Iris pigment epithelial cell (primary cell): Measurements from ENCODE around the gene DAO.
"Not testable (repeated sequence)": the region's sequence is repeated elsewhere in the genome, so short reads cannot be mapped to it uniquely, and the experiment has no call there.

Experiments
- DNase-seq: peaks from one replicate; pipeline ENCODE4 v3.0.0-alpha.2; 2011; ENCODE audit warnings: low read depth

The DAO gene

GRCh38 chr12:108879615-108880254 is at the start of gene DAO:
Gene DAO (plus strand): TSS chr12:108880092. CDS start chr12:108885007, 4,915 bp downstream.
- no peak for DNase-seq

DNA sequence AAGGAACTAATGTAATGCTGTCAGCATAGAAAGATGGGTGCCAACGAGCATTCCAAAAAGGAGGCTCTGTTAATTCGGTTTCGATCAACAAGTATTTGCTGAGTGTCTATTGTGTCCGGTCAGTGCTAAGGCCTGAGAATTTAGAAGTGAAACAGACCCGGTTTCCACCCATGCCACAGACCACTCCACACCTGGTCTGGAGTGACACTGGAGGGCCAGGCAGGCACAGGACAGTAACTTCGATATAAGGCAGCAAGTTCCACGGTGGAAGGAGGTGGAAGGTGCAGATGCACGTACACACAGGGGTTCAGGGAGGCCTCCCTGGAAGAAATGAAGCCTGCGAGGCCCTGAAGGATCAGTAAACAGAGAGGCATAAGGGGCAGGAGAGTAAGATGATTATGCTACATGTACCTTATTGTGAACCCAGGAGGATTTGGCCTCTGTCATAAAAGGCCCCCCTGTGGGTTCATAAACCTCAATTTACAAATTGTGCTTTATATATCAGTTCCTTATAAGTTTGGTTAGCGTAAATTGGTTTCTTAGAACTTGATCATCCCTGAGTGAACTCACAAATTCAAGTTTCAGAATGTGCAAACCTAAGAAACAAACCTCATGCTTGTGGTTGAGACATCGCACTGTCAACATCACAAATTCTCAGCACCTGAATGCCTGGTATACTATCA is 48.4 kb upstream of the DAO start:
- DNase-seq, result no peak

- DNase-seq, result peak; percentile 28
Measured at GRCh38 chr12:108832208-108832607, 47.7 kb upstream of the DAO start.

DNA sequence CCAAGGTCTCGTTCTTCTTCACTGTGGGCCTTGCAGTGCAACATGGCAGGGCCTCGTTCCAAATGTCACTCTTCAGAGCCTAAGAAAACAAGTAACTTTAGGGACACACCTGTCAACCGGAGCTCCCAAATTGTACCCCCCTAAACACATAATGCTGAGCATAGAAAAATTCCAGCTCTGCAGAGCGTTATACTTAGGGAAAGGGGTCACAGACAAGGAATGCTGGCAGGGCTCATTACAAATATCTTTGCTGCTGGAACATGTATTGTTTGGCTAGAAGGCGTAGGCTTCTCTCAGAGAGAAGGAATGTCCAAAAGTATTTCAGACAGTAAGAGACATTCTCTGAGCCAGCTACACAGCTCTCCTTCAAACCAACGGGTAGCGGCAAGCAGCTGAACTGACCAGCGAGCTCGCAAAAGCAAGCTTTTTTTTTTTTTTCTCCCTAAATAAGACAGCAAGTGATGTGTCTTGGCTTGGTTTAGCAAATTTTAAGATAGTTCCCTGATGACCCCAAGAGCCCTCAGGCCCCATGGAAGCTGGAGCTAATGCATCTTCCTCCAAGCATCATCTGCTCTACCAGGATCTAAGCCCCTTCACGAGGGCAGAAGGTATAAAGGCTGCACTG is 47.0 kb upstream of the DAO start:
- DNase-seq, result peak; percentile 94

GRCh38 chr12:108833355-108833733 is 46.5 kb upstream of the DAO start:
- peak; percentile 89 for DNase-seq

- peak; percentile 83 for DNase-seq
Measured at GRCh38 chr12:108833757-108834472, 46.0 kb upstream of the DAO start.

- no peak for DNase-seq
Measured at GRCh38 chr12:108835860-108836634, 43.8 kb upstream of the DAO start.

DNA sequence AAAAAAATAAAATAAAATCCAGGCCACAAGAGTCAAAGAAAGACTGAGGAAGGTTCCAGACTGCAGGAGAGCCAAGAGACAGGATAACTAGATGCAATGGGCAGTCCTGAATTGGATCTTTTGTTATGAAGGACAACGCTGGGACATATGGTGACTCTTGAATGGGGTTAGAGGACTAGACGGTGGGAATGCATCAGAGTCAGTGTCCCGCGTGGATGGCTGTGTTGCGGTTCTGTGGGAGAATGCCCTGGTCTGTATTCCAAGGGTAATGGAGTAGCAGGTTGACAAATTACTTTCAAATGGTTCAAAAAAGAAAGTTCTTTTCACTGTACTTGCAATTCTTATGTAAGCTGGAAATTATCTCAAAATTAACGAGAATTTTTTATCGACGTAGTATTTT is 42.7 kb upstream of the DAO start:
- DNase-seq, result no peak

DNA sequence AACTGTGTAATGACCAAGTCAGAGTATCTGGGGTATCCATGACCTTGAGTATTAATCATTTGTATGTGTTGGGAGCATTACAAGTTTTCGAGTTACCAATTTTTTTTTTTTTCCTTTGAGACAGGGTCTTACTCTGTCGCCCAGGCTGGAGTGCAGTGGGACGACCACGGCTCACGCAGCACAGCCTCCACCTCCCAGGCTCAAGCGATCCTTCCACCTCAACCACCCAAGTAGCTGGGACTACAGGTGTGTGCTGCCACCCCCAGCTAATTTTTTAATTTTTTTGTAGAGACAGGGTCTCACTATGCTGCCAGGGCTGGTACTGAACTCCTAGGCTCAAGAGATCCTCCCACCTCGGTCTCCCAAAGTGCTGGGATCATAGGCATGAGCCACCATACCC is 42.2 kb upstream of the DAO start:
- no peak for DNase-seq

- peak; percentile 100 for DNase-seq
Measured at GRCh38 chr12:108838194-108839017, 41.5 kb upstream of the DAO start.

GRCh38 chr12:108839018-108839889 is 40.6 kb upstream of the DAO start:
- peak; percentile 37 for DNase-seq

DNA sequence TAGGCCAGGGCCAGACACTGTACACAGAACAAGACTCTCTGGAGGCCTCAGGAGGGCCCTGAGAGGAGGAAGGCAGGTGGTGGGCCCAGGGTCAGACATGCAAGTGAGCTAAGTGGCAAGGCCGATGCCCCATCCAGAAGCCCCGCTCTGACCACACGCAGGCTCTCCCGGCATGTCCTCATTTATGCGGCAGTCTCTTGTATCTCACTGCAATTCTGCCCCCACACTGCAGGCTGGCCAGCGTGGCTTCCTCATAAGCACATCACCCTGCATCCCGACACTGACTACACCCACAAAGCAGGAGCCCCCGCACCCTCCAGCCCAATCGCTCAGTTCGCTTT is 40.0 kb upstream of the DAO start:
- peak; percentile 50 for DNase-seq

DNA sequence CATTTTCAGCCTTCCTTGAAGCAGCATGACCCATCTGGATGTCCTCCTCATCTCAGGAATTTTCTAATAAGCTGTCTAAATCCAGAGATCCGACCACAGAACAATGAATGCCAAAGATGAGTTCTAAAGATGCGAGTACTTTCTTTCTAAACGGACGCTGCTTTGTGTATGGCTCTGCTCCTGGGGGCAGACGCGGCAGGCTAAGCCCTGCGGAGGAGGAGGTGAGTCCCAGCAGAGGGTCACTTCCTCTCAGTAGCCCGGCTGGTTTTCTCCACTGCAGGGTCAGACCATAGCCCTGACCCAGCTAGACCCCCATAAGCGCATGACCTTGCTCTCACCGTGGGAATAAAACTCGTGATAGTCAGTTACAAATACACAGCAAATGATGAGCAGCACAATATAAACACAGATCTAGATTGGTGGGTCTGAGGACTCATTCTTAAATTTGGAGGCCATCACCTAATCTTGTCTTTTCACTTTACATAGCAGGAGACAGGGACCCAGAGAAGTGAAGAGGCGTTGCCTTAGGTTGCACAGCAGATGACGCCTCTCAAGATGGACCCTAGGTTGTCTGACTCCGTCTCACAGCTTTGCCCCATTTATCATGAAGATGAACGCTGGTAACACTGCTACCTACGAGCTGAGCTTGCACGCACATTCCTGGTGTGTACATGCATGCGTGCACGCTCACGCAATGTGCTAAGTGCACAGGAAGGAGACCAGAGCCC is 39.1 kb upstream of the DAO start:
- DNase-seq, result peak; percentile 78

DNA sequence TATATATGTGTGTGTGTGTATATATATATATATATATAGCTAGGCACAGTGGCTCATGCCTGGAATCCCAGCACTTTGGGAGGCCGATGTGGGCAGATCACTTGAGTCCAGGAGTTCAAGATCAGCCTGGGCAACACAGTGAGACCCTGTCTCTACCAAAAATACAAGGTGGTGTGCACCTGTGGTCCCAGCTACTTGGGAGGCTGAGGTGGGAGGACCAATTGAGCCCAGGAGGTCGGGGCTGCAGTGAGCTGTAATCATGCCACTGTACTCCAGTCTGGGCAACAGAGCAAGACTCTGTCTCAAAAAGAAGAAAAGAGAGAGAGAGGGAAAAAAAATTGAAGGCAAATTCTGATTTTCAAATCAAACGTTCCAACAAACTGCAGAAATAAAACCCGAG is 38.1 kb upstream of the DAO start:
- not testable (repeated sequence) for DNase-seq

DNA sequence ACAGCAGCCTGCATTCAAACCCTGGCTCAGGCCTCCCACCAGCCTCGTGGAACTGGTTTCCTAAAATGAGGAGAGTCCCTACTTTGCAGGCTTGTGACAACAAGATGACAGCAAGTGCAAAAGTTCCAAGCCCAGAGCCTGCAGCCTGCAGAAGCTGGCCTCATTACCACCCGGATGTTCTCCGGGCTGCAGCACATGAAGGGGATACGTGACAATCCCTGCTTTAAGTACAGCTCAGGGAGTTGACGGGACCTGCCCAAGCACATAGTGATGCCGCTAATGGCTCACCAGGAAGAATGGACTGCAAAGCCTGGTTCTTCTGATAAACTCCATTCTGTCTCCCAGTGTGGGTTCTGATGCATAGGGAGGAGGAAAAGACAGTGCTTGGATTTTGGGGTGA is 37.5 kb upstream of the DAO start:
- DNase-seq, result no peak

- DNase-seq, result no peak
Measured at GRCh38 chr12:108843187-108843586, 36.7 kb upstream of the DAO start.

DNA sequence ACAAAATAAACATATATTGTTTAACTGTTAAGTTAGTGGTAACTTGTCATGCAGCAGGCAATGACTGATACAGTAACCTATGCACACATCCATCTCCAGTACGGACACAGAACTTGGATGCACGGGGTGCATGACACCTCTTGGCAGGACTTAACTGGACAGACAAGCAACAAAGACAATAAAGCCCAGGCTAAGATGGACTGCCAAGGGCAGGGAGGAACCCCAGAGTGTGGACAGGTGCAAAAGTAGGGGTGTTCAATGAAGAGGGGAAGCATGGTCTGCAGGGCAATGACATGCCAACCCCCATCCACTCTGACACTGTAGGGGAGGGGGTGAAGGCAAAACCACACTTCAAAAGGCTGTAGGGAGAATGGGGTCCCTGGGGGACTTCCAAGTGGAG is 34.2 kb upstream of the DAO start:
- no peak for DNase-seq

GRCh38 chr12:108846290-108846701 is 33.6 kb upstream of the DAO start:
- no peak for DNase-seq

DNA sequence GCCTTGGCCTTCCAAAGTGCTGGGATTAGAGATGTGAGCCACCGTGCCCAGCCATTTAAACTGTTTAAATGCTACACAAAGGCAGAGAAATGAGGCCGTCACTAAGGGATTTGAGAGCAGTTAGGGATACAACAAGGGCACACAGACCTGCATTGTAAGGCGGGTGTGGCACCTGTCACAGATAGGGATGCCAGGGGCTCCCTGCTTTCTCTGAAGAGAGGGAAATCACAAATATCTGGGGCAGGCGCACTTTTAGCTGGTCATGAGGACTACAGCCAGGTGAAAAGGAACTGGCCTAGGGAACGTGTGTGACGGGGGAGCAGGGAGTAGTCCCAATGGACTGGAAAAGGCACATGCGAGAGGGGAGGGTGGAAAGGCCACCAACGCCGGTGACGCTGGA is 32.2 kb upstream of the DAO start:
- DNase-seq, result no peak

- peak; percentile 63 for DNase-seq
Measured at GRCh38 chr12:108849660-108850059, 30.2 kb upstream of the DAO start.
